ENCODE data around the gene EIF4E1B. TPM values are rescaled to one million over a fixed set of nuclear protein-coding genes. Genes with fewer than 3 reads are reported as not detected.

EIF4E1B gene
- total and polyA plus RNA-seq, 10 donors, result not detected

GRCh38 chr5:176676361-176676824, 45.9 kb downstream of the EIF4E1B start:
- Histone ChIP-seq H3K27ac (no peak overlapping the region), H3K36me3 (no peaks in the 10 kb centered on the region), H3K4me3 (no peak overlapping the region), H3K4me1 (peaks cover 0 to 10% (median 0%) of the 10 kb centered on the region in 6 donors), H3K9me3 (no peaks in the 10 kb centered on the region), H3K27me3 (replicated peaks in 1 of 7) (peaks cover 5 to 86% (median 32%) of the 10 kb centered on the region in 7 donors)
- 24 to 53% (median 38%) methylated on average over 7 to 10 of the region's 10 CpGs for WGBS, 5 donors
- TF ChIP-seq POLR2AphosphoS5 (IDR thresholded peaks at IDR 0.05) (no peak), POLR2A (IDR thresholded peaks at IDR 0.05) (no peak), CTCF (IDR thresholded peaks at IDR 0.05 in 8 of 11, conservative IDR thresholded peaks at IDR 0.05 in 3 of 11) (no peak)
- no peak for DNase-seq
- intact Hi-C loops (cut with DNase I; ENCODE audit: low total_unique reads), result no loop called here

GRCh38 chr5:176677209-176677939, 46.9 kb downstream of the EIF4E1B start:
- Histone ChIP-seq H3K4me3 (no peak overlapping the region), H3K27me3 (replicated peaks in 1 of 7) (peaks cover 5 to 86% (median 39%) of the 10 kb centered on the region in 7 donors), H3K27ac (no peak overlapping the region), H3K36me3 (no peaks in the 10 kb centered on the region), H3K4me1 (peaks cover 0 to 10% (median 0%) of the 10 kb centered on the region in 6 donors), H3K9me3 (no peaks in the 10 kb centered on the region)
- TF ChIP-seq CTCF (IDR thresholded peaks at IDR 0.05 in 8 of 11, conservative IDR thresholded peaks at IDR 0.05 in 3 of 11) (no peak), POLR2A (IDR thresholded peaks at IDR 0.05) (no peak), POLR2AphosphoS5 (IDR thresholded peaks at IDR 0.05) (no peak)
- intact Hi-C loops (cut with DNase I; ENCODE audit: low total_unique reads), result no loop called here
- no peak for DNase-seq
- WGBS, 5 donors, result 79 to 86% (median 82%) methylated on average over 11 to 12 of the region's 12 CpGs

- Histone ChIP-seq H3K27me3 (replicated peaks in 1 of 7) (peaks cover 5 to 86% (median 39%) of the 10 kb centered on the region in 7 donors), H3K36me3 (no peaks in the 10 kb centered on the region), H3K4me3 (no peak overlapping the region), H3K4me1 (peaks cover 0 to 10% (median 0%) of the 10 kb centered on the region in 6 donors), H3K27ac (no peak overlapping the region), H3K9me3 (no peaks in the 10 kb centered on the region)
- TF ChIP-seq POLR2AphosphoS5 (IDR thresholded peaks at IDR 0.05), result no peak
- TF ChIP-seq CTCF (IDR thresholded peaks at IDR 0.05 in 8 of 11, conservative IDR thresholded peaks at IDR 0.05 in 3 of 11), result no peak
- TF ChIP-seq POLR2A (IDR thresholded peaks at IDR 0.05), result no peak
- intact Hi-C loops (cut with DNase I; ENCODE audit: low total_unique reads), result no loop called here
- DNase-seq, result no peak
- WGBS, 5 donors, result 78 to 85% (median 81%) methylated on average over 4 to 5 of the region's 5 CpGs
These were observed 48.1 kb downstream of the EIF4E1B start for GRCh38 chr5:176678584-176678983.

Measured in spleen (tissue), 11 donors.